SU-DHL-6 (cell line): ENCODE results near the gene SP7.

ENCODE experiments used
- EZH2phosphoT487 ChIP-seq: fragments of 200-600 bp; sonication (generic), shearing (Covaris generic); conservative IDR thresholded peaks from 2 replicates; pipeline ENCODE4 v1.6.1; 2018; ENCODE audit warnings: mild to moderate bottlenecking, antibody characterized with exemption, low read length, moderate library complexity, mixed read lengths
- TF ChIP-seq, protein P1 (sequence below): fragments of 200-600 bp; sonication (generic); IDR thresholded peaks from one replicate; pipeline ENCODE4 v1.5.1; 2017; ENCODE audit warnings: antibody characterized with exemption, mild to moderate bottlenecking, low read length, moderate library complexity; ENCODE audit not compliant: insufficient read depth, poor library complexity, severe bottlenecking

DNA sequence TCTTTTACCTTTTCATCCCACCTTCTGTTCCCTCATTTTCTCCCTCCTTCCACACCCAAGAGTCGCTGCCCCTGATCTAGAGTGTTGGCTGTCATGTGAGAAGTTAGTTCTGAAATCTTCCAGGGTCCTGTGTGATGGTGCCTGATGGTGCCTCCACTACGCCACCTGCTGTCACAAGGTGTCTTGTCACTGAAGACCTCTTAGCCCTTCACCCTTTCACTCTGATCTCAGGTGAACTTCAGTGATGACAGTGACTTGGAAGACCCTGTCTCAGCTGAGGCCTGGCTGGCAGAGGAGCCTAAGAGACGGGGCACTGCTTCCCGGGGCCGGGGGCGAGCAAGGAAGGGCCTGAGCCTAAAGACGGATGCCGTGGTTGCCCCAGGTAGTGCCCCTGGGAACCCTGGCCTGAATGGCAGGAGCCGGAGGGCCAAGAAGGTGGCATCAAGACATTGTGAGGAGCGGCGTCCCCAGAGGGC lies 48.4 kb downstream of the SP7 start:
- TF ChIP-seq, protein P1, sequence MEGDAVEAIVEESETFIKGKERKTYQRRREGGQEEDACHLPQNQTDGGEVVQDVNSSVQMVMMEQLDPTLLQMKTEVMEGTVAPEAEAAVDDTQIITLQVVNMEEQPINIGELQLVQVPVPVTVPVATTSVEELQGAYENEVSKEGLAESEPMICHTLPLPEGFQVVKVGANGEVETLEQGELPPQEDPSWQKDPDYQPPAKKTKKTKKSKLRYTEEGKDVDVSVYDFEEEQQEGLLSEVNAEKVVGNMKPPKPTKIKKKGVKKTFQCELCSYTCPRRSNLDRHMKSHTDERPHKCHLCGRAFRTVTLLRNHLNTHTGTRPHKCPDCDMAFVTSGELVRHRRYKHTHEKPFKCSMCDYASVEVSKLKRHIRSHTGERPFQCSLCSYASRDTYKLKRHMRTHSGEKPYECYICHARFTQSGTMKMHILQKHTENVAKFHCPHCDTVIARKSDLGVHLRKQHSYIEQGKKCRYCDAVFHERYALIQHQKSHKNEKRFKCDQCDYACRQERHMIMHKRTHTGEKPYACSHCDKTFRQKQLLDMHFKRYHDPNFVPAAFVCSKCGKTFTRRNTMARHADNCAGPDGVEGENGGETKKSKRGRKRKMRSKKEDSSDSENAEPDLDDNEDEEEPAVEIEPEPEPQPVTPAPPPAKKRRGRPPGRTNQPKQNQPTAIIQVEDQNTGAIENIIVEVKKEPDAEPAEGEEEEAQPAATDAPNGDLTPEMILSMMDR: peak; percentile 84
- TF ChIP-seq EZH2phosphoT487: no peak
